Fibroblast of peridontal ligament (primary cell): ENCODE data around the gene SIMC1.
A peak's percentile ranks its signal among the peaks of the same experiment; 100 is the strongest.
"Not testable (repeated sequence)": the region's sequence is repeated elsewhere in the genome, so short reads cannot be mapped to it uniquely, and the experiment has no call there.

Experiments used
- DNase-seq: peaks from one replicate; pipeline ENCODE4 v3.0.0-alpha.2; 2010; ENCODE audit errors: extremely low read depth

SIMC1 gene

GRCh38 chr5:176216393-176216916 lies 21.8 kb upstream of the SIMC1 start:
- not testable (repeated sequence) for DNase-seq

DNA sequence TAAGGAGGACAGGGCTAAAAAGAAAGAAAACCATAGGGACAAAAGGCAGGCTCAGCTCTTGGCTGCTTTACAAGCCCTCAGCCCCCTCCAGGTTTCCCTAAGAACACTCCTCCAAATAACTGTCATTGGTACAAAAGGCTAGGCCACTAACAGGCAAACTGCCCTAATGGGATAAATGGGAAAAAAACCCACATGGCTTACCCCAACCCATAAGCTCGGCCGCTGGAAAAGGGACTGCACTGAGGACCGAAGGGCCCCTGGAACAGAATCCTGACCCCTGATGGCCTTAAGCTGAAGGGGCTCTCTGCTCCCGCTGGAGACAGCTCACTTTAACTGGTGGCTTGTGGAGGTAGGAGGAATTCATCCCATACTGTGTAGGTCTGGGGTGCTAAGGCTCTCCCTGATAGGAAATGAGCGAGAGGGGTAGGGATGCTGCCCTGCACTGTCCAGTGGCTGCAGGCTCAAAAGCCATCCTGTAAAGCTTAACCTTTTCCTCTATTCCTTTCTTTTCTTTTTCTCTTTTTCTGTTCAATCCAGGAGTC lies 21.0 kb upstream of the SIMC1 start:
- not testable (repeated sequence) for DNase-seq

DNA sequence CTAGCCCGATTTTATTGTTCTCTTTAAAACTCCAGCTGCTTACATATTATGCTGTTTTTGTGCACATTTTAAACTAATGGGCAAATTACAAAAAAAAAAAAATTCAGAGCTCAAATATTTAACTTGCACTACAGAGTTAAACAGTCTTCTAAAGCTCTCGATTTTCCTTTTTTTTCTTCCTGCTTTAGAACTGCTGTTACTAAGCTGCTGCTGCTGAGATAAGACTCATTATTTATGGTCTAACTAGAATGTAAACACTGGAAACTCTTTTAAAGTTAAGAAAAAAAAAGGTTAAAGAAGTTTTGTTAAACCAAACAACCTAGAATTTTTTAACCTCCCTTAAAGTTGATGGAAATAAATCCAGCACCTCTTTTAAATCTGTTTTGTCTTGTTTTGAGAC lies 20.5 kb upstream of the SIMC1 start:
- not testable (repeated sequence) for DNase-seq

GRCh38 chr5:176222006-176222405 lies 16.2 kb upstream of the SIMC1 start:
- DNase-seq = not testable (repeated sequence)

DNA sequence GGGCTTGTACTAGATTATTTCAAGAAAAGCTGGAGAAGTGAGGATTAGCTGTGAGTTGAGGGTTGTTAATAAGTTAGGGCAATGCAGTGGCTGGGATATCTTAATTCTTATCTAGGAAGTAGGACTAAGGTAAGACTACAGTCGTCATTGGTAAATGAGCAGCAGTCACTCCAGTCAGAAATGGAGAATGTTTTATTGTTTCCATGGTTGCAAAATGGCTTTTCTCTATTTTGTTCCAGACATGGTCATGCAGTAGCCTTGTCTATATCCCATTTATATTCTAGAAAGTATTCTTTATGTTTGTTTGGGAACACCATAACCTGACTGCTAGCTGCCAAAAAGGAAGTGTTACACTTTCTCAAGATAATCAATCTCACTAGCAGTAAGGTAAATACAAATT lies 9.9 kb upstream of the SIMC1 start:
- not testable (repeated sequence) for DNase-seq

- DNase-seq = not testable (repeated sequence)
Observed at GRCh38 chr5:176233253-176233652, 5.0 kb upstream of the SIMC1 start.

GRCh38 chr5:176235155-176235554 lies 3.1 kb upstream of the SIMC1 start:
- DNase-seq = peak; percentile 52

DNA sequence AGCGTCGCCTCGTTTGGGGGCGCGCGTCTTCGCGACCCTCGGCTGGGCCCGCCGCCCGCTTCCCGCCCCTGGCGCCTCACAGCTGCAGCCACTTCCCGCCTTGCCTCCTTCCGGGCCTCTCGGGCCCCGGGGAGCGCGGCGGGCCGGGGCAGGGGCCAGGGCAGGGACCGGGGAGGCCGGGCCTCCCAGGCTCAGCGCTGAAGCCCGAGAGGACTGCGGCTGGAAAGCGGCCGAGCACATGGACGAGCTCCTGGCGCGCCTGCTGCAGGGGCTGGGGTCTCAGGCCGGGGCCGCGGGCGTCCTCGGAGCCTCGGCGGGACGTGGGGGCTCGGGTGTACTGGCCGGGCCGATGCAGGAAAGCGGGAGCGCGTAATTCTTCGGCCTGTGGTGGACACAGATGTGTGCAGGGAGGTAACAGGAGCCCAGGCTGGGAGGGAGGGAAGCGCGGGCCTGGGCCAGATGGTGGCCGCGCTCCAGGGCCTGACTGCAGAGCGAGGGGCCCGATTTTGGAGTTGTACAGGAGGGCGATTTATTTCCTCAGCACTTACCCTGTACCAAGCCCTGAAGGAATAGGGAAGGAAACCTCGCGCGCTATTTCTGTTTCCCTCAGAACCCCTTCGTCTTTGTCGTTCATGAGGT lies 540 bp downstream of the SIMC1 start:
- DNase-seq = not testable (repeated sequence)

GRCh38 chr5:176239304-176239703 lies 1.1 kb downstream of the SIMC1 start:
- not testable (repeated sequence) for DNase-seq

DNA sequence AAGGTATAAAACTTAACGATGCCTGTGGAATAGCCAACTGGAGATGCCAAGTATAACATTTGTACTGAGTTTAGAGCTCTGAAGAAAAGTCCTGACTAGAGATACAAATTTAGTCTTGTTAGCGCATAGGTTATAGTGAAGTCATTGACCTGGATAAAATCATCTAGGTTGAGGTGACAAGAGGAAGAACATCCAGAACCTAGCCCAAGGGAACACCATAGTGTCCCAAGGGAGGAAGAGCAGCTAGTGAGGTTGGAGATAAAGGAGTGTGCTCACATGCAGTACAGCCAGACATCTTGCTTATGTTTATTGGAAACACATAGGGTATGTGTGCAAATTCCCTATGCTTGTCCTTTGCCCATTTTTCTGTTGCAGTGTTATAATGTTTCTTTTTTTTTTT lies 6.1 kb downstream of the SIMC1 start:
- not testable (repeated sequence) for DNase-seq

DNA sequence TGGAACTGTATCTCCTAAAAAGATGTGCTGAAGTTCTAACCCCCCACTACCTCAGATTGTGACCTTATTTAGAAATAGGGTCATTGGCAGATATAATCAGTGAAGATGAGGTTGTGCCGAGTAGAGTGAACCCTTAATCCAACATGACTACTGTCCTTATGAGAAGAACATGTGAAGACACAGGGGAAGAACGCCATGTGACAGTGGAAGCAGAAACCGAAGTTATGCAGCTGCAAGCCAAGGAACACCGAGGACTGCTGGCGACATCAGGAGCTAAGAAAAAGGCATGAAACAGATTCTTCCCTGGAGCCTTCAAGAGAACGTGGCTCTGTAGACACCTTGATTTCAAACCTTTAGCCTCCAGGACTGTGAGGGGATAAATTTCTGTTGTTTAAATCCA lies 6.8 kb downstream of the SIMC1 start:
- not testable (repeated sequence) for DNase-seq

DNA sequence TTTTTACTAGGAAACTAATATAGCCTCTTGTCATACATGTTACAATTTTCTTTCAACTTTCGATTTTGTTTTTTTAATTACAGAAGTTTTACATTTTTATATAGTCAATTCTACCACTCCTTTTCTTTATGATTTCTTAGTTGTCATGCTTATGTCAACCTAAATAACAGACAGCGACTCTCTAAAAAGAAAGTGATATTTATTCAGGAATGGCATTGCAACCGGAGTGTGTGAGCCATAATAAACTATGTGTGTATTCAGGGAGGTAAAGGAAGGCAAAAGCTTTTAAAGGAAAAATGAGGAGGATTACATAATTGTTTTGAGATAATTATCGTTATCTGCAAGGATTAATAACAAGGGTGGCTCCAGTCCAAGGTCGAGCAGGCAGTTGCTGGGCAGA lies 7.3 kb downstream of the SIMC1 start:
- not testable (repeated sequence) for DNase-seq

DNA sequence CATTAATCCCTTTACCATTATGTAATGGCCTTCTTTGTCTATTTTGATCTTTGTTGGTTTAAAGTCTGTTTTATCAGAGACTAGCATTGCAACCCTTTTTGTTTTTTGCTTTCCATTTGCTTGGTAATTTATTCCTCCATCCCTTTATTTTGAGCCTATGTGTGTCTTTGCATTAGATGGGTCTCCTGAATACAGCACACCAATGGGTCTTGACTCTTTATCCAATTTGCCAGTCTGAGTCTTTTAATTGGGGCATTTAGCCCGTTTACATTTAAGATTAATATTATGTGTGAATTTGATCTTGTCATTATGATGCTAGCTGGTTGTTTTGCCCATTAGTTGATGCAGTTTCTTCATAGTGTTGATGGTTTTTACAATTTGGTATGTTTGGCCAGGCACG lies 12.5 kb downstream of the SIMC1 start:
- DNase-seq = not testable (repeated sequence)

DNA sequence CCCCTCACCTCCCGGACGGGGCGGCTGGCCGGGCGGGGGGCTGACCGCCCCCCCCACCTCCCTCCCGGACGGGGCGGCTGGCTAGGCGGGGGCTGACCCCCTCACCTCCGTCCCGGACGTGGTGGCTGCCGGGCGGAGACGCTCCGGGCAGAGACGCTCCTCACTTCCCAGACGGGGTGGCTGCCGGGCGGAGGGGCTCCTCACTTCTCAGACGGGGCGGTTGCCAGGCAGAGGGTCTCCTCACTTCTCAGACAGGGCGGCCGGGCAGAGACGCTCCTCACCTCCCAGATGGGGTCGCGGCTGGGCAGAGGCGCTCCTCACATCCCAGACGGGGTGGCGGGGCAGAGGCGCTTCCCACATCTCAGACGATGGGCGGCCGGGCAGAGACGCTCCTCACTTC lies 13.9 kb downstream of the SIMC1 start:
- not testable (repeated sequence) for DNase-seq

- DNase-seq = not testable (repeated sequence)
Observed at GRCh38 chr5:176253370-176254065, 15.3 kb downstream of the SIMC1 start.

GRCh38 chr5:176254066-176254393 lies 15.8 kb downstream of the SIMC1 start:
- DNase-seq = peak; percentile 13

- not testable (repeated sequence) for DNase-seq
Observed at GRCh38 chr5:176257871-176258505, 19.8 kb downstream of the SIMC1 start.

GRCh38 chr5:176260682-176261081 lies 22.5 kb downstream of the SIMC1 start:
- DNase-seq = not testable (repeated sequence)

- not testable (repeated sequence) for DNase-seq
Observed at GRCh38 chr5:176266448-176266847, 28.2 kb downstream of the SIMC1 start.

GRCh38 chr5:176289018-176289417 lies 50.8 kb downstream of the SIMC1 start:
- DNase-seq = not testable (repeated sequence)

GRCh38 chr5:176290057-176290840 lies 52.0 kb downstream of the SIMC1 start:
- DNase-seq = not testable (repeated sequence)

GRCh38 chr5:176305356-176305755 lies 67.1 kb downstream of the SIMC1 start:
- DNase-seq = not testable (repeated sequence)
